Measurements from ENCODE around the gene GPSM1.
A peak's percentile ranks its signal among the peaks of the same experiment; 100 is the strongest.

Gene GPSM1

GRCh38 chr9:136291306-136292025 lies 35.9 kb upstream of the GPSM1 start:
- DNase-seq, result no peak

- no peak for DNase-seq
Measured at GRCh38 chr9:136292026-136292538, 35.3 kb upstream of the GPSM1 start.

GRCh38 chr9:136292591-136293448 lies 34.5 kb upstream of the GPSM1 start:
- DNase-seq, result peak; percentile 39

GRCh38 chr9:136293476-136294077 lies 33.8 kb upstream of the GPSM1 start:
- DNase-seq, result no peak

GRCh38 chr9:136294437-136294836 lies 32.9 kb upstream of the GPSM1 start:
- DNase-seq, result no peak

- DNase-seq, result no peak
Measured at GRCh38 chr9:136295055-136295454, 32.3 kb upstream of the GPSM1 start.

- no peak for DNase-seq
Measured at GRCh38 chr9:136295542-136296433, 31.6 kb upstream of the GPSM1 start.

- no peak for DNase-seq
Measured at GRCh38 chr9:136296434-136297015, 30.8 kb upstream of the GPSM1 start.

- no peak for DNase-seq
Measured at GRCh38 chr9:136297016-136297691, 30.2 kb upstream of the GPSM1 start.

- DNase-seq, result no peak
Measured at GRCh38 chr9:136297766-136298735, 29.3 kb upstream of the GPSM1 start.

- DNase-seq, result no peak
Measured at GRCh38 chr9:136299116-136299515, 28.2 kb upstream of the GPSM1 start.

GRCh38 chr9:136299541-136299940 lies 27.8 kb upstream of the GPSM1 start:
- DNase-seq, result no peak

GRCh38 chr9:136300016-136300545 lies 27.3 kb upstream of the GPSM1 start:
- no peak for DNase-seq

GRCh38 chr9:136300866-136301265 lies 26.5 kb upstream of the GPSM1 start:
- DNase-seq, result no peak

- DNase-seq, result no peak
Measured at GRCh38 chr9:136302527-136302926, 24.8 kb upstream of the GPSM1 start.

GRCh38 chr9:136303066-136303824 lies 24.1 kb upstream of the GPSM1 start:
- DNase-seq, result no peak

- DNase-seq, result no peak
Measured at GRCh38 chr9:136303825-136304416, 23.4 kb upstream of the GPSM1 start, which contains the start of gene CCDC187. Gene CCDC187 (minus strand): TSS chr9:136304094. CDS start chr9:136303830, 264 bp downstream.

GRCh38 chr9:136304456-136304855 lies 22.9 kb upstream of the GPSM1 start:
- DNase-seq, result no peak

GRCh38 chr9:136304981-136305380 lies 22.4 kb upstream of the GPSM1 start:
- DNase-seq, result no peak

Measured in NCI-H1092 (cell line).